DMS53 (cell line): Measurements from ENCODE around the gene CDC42.

Experiments
- DNase-seq: peaks from one replicate; lab custom pipeline; 2025; lab: John Stamatoyannopoulos, UW

CDC42 gene

GRCh38 chr1:22131062-22131461 is 78.6 kb downstream of the CDC42 start:
- no peak for DNase-seq

- DNase-seq = peak; percentile 88
Observed at GRCh38 chr1:22131875-22132486, 79.5 kb downstream of the CDC42 start.

- DNase-seq = peak; percentile 55
Observed at GRCh38 chr1:22132517-22133235, 80.2 kb downstream of the CDC42 start.

DNA sequence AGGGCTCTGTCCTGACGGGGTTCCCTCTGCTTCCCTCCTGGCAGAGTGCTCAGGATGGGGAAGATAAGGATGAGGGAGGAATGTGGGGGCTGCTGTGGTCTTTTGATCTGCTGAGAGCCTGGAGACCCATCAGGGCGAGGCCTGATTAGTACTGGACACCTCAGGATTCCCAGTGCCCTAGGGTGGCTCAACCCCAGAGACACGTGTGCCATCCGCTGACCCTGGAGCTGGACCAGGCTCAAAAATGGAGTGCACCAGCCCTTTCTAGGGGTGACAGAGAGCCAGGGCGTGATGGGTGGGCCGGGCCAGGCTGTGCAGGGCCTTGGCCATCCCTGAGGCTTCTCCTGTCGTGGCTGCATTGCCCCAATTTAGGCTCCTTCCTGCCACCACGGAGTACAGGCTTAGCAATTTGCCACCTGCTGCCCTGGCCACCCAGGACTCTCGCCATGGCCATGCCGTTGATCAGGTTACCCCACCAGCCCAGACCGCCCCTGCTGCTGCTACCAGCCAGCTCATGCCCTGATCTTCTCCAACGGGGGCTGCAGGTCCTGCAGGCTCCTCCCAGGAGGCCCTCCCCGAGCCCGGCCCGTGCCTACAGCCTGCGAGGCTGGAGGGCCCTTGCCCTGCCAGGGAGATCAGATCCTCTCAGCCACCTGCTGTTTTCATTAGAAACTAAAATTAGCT is 80.9 kb downstream of the CDC42 start:
- peak; percentile 62 for DNase-seq

DNA sequence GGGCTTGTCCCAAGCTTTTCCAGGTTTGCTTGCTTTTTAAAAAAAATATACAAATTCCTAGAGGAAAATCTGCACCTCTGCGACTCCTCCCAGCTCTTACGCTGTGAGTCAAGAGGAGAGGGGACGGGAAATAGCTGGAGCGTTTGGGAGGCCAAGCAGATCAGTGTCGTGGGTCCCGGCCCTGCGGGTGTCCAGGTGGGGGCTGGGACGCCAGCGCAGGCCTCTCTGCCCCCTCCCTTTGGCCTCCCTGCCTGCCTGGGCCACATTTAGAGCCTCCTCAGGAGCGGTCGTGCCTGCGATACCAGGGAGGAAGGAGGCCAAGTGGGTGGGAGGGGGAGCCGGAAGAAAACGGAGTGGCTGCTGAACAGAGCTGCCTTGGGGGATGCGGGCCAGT is 81.4 kb downstream of the CDC42 start:
- DNase-seq = no peak

DNA sequence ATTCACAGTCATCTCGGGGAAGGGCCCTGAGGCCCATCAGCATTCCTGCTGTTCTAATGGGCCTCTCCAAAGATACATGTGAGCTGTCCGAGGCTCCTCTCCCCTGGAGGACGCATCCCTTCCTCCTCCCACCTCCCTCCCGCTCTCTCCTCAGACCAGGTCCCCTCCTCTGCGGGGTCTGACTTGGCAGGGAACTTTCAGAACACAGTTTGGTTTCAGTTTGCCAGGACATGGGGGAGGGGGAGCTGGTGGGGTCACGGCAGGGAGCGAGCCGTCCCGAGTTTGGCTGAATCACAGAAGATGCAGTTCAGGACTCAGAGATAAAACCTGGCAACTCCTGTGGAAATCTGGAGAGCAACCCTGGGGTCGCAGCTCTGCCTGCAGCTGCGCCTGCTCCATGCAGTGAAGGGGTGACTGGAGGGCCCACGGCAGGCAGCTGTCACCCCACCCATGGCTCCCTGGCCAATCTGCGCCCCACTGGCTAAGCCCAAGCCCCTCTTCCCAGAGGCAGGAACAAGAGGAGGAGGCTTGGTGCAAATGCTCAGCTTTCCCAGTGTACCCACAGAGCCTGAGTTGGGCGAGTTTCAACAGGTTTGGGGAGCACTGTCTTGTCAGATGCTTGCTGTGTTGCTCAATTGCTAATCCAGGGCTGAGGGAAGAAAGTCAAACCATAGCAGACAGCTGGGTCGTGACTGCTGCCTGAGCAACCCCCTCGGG is 84.7 kb downstream of the CDC42 start:
- no peak for DNase-seq

DNA sequence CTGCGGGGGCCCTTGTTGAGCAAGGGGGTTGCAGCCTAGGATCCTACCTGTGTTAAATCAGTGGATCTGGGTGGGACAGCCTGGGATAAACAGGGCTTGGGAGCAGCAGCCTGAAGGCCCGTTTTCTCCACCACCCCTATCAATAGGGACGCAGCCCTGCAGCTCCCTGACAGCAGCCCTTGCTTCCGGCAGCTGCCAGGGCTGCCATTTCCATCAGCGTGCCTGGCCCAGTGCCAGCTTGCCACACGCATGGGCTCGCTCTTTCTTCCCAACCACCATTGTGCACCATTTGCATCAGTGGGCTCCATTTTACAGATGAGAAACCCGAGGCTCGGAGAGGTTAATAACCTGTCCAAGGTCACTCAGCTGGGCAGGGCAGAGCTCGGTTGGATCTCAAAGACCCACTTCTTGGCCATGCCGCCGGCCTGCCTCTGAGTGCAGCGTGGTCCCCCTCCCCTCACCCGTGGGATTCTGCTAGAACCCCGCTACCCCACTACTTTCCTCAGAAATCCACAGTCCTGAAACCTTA is 86.6 kb downstream of the CDC42 start:
- DNase-seq = peak; percentile 84

DNA sequence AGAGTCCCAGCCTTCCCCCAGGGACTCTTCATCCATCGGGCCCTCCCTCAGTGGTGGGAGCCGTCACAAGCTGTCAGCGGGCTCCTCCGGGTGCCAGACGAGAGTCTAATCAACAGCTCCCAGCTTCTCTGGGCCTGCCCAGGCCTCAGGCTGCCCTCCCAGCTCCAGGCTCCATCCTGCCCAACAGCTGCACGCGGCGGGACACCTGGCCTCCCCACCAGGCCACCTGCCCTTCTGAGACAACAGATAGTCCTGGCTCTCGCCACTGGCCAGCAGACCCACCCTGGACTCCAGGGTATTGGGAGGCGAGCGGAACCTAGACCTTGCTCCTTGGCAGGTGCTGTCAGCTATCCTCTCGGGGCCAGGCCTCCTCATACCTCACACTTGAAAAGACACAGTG is 87.3 kb downstream of the CDC42 start:
- DNase-seq = peak; percentile 89
